Spleen (tissue), 7 donors: ENCODE data around the gene HMBS.

Experiments
- CTCF ChIP-seq, 11 experiments: fragments of 200-600 bp in 7 of 11; fragments of 450-650 bp in 4 of 11; sonication (generic) in 4 of 11; IDR thresholded peaks in 8 of 11; conservative IDR thresholded peaks in 3 of 11; 1 replicate in 7 of 11; 2 replicates in 4 of 11; pipeline versions ENCODE4 v1.4.0 to v1.8.0; 2016 to 2021; ENCODE audit warnings: antibody characterized with exemption in 11 of 11, inconsistent platforms in 4 of 11, mild to moderate bottlenecking in 1 of 11
- POLR2A ChIP-seq, 3 donors: fragments of 450-650 bp; IDR thresholded peaks; one replicate each; pipeline ENCODE4 v1.5.1; 2017; ENCODE audit warnings: antibody characterized with exemption in 3 of 3, mild to moderate bottlenecking in 1 of 3
- POLR2AphosphoS5 ChIP-seq, 3 donors: sonication (generic); formaldehyde crosslinking; IDR thresholded peaks; one replicate each; pipeline ENCODE4 v1.5.1; 2017; ENCODE audit warnings: antibody characterized with exemption in 3 of 3
- donor health status: DM: no; HTN: no; CAD: no; lungs with moderate emphysema.
- donor health status: DM: no; HTN: no; CAD: no.
- donor health status: DM: no; HTN: no; CAD: no.

- TF ChIP-seq POLR2A (IDR thresholded peaks at IDR 0.05) (no peak), CTCF (IDR thresholded peaks at IDR 0.05 in 8 of 11, conservative IDR thresholded peaks at IDR 0.05 in 3 of 11) (no peak), POLR2AphosphoS5 (IDR thresholded peaks at IDR 0.05) (no peak)
These were observed 38.2 kb upstream of the HMBS start for GRCh38 chr11:119046489-119046888.
